Spinal cord (tissue), 10 donors: ENCODE results near the gene TSC22D2. TPM values are rescaled to one million over a fixed set of nuclear protein-coding genes. Genes with fewer than 3 reads are reported as not detected.

ENCODE experiments used
- DNase-seq, 6 donors: peaks; one replicate each; pipeline versions ENCODE4 v3.0.0 to v3.0.0-alpha.2; 2013 to 2015; ENCODE audit warnings: low spot score in 6 of 6, low read depth in 4 of 6
- H3K27ac ChIP-seq: one replicate; pipeline ENCODE4 v1.5.1; 2013; ENCODE audit warnings: low read depth, low read length, control low read depth
- H3K27me3 ChIP-seq: one replicate; pipeline ENCODE4 v1.6.1; 2013; ENCODE audit warnings: low read length; ENCODE audit not compliant: control insufficient read depth, insufficient read depth
- H3K36me3 ChIP-seq: one replicate; pipeline ENCODE4 v1.6.1; 2013; ENCODE audit warnings: low read length; ENCODE audit not compliant: control insufficient read depth, insufficient read depth
- H3K4me1 ChIP-seq: one replicate; pipeline ENCODE4 v1.6.1; 2013; ENCODE audit warnings: low read length; ENCODE audit not compliant: control insufficient read depth, insufficient read depth
- H3K4me3 ChIP-seq: one replicate; pipeline ENCODE4 v1.5.1; 2013; ENCODE audit warnings: low read depth, low read length, control low read depth
- H3K9me3 ChIP-seq: one replicate; pipeline ENCODE4 v1.6.1; 2013; ENCODE audit warnings: low read length; ENCODE audit not compliant: control insufficient read depth, insufficient read depth
- WGBS: methylation state at CpG from one replicate; pipeline ENCODE4 v1.1.5; 2013; ENCODE audit warnings: missing lambda C conversion rate; ENCODE audit not compliant: insufficient coverage; 5-methylcytosine and 5-hydroxymethylcytosine counted together
- polyA plus RNA-seq, 2 donors: library from polyadenylated mRNA; unstranded; fragments of 120-200 nt; gene quantifications; one replicate each; pipeline ENCODE4 v1.2.1, GENCODE V29; 2013; ENCODE audit not compliant: insufficient read length in 2 of 2
- total RNA-seq, 2 donors: library from RNA; depleted of rRNA in 1 of 2; stranded (reverse); fragments of 120-200 nt in 1 of 2; fragments of >200 nt in 1 of 2; gene quantifications; one replicate each; pipeline versions ENCODE4 v1.2.3 to v1.2.4, GENCODE V29; 2013 to 2014
- donor health status: healthy.

The TSC22D2 gene
- total and polyA plus RNA-seq, 4 donors, result 16.8 to 35.5 (median 34.5) TPM

DNA sequence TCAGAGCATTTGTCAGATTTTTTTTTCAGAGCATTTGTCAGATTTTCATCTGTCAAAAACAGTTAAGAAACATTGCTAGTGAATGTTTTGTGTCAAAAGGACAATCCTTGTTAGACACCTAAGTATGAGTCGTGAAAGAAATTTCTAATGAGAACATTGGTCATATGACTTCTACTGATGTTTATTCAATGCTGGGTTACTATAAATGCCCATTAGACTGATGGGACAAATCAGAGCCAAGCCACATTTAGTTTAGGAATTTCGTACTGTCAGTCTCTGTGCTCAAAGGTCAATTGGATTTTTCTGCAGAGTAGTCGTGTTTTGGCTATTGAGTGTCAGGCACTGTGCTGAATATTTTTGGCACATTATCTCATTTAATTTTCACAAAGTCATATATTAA is 31.6 kb downstream of the TSC22D2 start:
- Histone ChIP-seq H3K4me1 (no peaks in the 10 kb centered on the region), H3K9me3 (no peaks in the 10 kb centered on the region), H3K4me3 (no peak overlapping the region), H3K36me3 (no peaks in the 10 kb centered on the region), H3K27ac (no peak overlapping the region), H3K27me3 (no peaks in the 10 kb centered on the region)
- no peak for DNase-seq
- WGBS, result 80% methylated on average over 1 of the region's 3 CpGs

DNA sequence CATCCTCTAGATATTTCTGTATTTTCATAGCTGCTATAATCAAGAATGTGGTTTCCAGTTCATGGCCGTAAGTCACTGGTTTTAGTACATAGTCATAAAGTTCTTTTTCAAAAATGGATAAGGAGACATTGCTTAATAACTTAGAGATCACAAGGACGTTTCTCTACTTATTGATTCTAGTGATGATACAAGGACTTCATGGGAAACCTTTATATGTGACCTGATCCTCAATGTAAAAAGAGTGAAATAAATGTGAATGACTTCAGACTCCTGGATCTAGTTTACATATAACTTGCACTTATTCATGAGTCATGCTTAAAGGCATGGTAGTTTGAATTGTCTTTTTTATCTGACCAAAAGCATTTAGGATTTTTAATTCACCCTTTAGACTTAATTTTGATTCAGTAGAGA is 35.2 kb downstream of the TSC22D2 start:
- H3K9me3 ChIP-seq, result no peaks in the 10 kb centered on the region
- no peaks in the 10 kb centered on the region for H3K36me3 ChIP-seq
- H3K27ac ChIP-seq, result no peak overlapping the region
- H3K4me3 ChIP-seq, result no peak overlapping the region
- no peaks in the 10 kb centered on the region for H3K27me3 ChIP-seq
- H3K4me1 ChIP-seq, result no peaks in the 10 kb centered on the region
- no peak for DNase-seq
- WGBS, result no CpG with 5 or more reads among the region's 2 CpGs

DNA sequence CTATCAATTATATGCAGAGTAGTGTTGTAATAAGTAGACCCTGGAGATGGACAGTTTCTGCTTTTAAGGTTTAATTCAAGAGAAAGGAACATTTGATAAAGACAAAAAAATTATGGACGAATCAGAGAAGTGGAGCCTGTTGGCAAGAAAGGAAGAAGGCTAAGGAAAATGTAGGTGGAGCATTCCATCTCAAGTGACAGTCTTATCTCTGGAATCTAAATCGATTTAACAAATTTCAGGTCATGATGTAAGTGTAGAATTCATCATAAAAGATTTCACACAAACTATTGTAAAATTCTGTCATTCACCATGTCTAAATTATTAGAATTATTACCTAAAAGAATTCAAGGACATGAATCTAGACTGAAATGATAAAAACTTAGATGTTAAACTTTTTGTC is 36.3 kb downstream of the TSC22D2 start:
- no peak for DNase-seq
- Histone ChIP-seq H3K4me3 (no peak overlapping the region), H3K36me3 (no peaks in the 10 kb centered on the region), H3K27me3 (no peaks in the 10 kb centered on the region), H3K4me1 (no peaks in the 10 kb centered on the region), H3K27ac (no peak overlapping the region), H3K9me3 (no peaks in the 10 kb centered on the region)
- WGBS, result 80% methylated on average over 1 of the region's 2 CpGs

DNA sequence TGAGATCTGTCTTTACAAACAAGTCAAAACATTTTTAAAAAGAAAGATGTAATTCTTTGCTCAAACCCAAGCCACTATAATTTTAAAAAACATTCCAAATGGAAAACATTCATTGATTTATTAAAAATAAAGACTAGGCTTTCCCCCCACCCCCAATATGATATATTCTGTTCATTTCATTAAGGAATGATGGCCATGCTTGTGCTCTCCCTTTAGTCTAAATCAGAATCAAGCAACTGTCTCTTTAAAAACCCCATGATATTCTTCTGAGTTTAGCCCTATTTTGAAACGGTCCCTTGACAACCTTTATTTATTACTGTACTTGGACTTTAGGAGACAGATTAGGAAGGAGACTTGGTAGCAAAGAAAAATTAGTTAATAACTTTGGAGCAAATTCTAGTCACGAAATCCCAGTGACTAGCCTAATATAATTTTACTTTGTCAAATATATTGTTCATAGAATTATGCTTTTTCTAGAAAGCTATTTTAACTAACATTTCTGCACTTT is 38.4 kb downstream of the TSC22D2 start:
- WGBS, result no CpG with 5 or more reads among the region's 2 CpGs
- H3K27me3 ChIP-seq, result no peaks in the 10 kb centered on the region
- H3K4me3 ChIP-seq, result no peak overlapping the region
- no peaks in the 10 kb centered on the region for H3K4me1 ChIP-seq
- no peak for DNase-seq
- H3K27ac ChIP-seq, result no peak overlapping the region
- H3K36me3 ChIP-seq, result no peaks in the 10 kb centered on the region
- no peaks in the 10 kb centered on the region for H3K9me3 ChIP-seq

DNA sequence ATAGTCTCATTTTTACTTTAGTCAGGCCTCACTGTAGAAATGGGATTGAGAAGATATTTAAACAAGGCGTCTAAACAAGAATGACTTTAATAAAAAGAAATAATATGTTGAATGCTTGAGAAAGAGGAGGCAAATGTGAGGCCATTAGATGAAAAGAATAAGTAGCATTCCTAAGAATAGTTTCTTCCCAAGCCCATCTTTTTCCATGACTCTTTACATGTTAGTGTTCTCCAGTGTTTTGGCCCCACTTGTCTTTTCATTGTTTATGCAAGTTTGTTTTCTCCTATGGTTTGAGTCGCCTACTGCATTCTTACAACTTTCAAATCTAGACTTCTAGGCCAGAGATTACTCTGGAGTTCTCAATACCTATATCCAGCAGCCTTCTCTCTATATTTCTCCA is 39.0 kb downstream of the TSC22D2 start:
- H3K27ac ChIP-seq, result no peak overlapping the region

DNA sequence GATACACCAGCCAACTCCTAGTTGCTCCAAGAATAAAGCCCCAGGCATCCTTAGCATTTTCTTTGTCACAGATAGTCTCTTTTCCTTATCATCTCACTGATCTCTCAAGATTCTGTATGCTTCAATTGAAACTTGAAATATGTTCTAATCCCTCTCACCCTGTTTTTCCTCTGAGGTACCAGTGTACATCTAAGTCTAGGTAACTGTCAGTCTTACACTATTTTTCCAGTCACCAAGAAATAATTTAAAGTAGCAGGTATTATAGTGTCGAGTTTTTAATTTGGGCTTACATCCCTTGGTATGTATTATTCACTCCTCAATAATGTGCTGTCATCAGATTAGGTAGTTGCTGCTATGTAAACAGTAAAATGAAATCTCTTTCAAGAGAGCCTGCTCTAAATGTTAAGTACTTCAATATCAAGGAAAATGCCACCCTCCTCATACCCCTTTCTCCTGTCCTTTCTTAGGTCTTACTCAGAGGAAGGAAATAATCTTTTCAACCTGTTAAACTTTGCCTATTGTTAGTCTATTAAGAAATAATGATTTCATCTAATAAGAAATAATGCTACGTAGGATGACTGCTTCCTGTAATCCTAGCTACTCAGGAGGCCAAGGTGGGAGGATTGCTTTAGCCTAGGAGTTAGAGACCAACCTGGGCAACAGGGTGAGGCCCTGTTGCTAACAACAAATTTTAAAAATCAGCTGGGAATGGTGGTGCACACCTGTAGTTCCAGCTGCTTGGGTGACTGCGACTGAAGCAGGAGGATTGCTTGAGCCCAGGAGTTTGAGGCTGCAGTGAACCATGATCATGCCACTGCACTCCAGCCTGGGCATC is 39.8 kb downstream of the TSC22D2 start:
- WGBS, result 100% methylated on average over 1 of the region's 3 CpGs
- Histone ChIP-seq H3K27ac (no peak overlapping the region), H3K4me1 (no peaks in the 10 kb centered on the region), H3K27me3 (no peaks in the 10 kb centered on the region), H3K4me3 (no peak overlapping the region), H3K36me3 (no peaks in the 10 kb centered on the region), H3K9me3 (no peaks in the 10 kb centered on the region)
- no peak for DNase-seq

More for the DNA sequence above, 39.0 kb downstream of the TSC22D2 start:
- H3K36me3 ChIP-seq, result no peaks in the 10 kb centered on the region
- H3K27me3 ChIP-seq, result no peaks in the 10 kb centered on the region
- H3K9me3 ChIP-seq, result no peaks in the 10 kb centered on the region
- H3K4me1 ChIP-seq, result no peaks in the 10 kb centered on the region
- WGBS, result 92% methylated on average over 1 of the region's 2 CpGs
- H3K4me3 ChIP-seq, result no peak overlapping the region
- no peak for DNase-seq

DNA sequence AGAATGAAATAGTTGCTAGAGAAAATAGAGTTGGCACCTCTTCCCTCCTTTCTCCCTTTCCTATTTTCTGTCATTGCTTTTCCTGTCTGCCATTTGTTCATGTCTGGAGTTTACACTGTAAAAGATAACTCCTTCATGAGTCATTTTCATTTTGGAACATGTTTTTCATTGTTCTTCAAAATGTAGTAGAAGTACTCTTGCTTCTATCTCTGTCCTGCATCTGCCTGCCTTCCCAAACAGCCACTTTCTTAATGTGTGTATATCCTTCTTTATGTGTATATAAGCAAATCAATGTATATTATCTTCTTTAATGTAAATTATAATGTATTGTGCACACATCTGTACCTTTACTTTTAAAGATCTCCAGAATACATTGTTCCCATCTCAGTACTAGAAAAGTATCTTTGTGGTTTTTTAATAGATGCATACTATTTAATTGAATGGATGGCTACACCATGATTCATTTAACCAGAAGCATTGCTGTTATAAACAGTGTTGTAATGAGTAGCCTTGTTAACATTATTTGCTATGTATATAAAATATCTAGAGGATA is 41.1 kb downstream of the TSC22D2 start:
- H3K9me3 ChIP-seq, result no peaks in the 10 kb centered on the region
- H3K27ac ChIP-seq, result no peak overlapping the region
- DNase-seq, result no peak
- no peaks in the 10 kb centered on the region for H3K27me3 ChIP-seq
- H3K36me3 ChIP-seq, result no peaks in the 10 kb centered on the region
- no peaks in the 10 kb centered on the region for H3K4me1 ChIP-seq
- no peak overlapping the region for H3K4me3 ChIP-seq

DNA sequence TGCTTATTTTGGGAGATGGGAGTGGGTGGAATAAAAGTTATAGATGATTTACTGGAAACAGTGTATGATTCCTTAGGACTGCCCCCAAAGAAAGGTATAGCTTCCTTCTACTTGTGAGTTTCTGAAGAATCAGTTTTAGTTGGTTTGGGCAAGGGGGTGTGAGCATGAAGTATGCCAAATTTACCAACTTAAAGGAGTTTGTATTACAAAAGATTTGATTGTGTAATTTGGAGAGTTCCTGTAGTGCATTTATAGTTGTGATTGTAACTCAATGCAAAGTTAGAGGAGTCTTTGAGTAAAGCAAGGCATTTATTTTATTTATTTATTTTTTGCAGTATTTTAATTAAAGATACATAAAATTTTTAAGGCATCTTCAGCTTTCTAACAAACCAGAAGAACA is 42.8 kb downstream of the TSC22D2 start:
- Histone ChIP-seq H3K4me1 (no peaks in the 10 kb centered on the region), H3K27me3 (no peaks in the 10 kb centered on the region), H3K27ac (no peak overlapping the region), H3K36me3 (no peaks in the 10 kb centered on the region), H3K4me3 (no peak overlapping the region), H3K9me3 (no peaks in the 10 kb centered on the region)
- DNase-seq, result no peak

DNA sequence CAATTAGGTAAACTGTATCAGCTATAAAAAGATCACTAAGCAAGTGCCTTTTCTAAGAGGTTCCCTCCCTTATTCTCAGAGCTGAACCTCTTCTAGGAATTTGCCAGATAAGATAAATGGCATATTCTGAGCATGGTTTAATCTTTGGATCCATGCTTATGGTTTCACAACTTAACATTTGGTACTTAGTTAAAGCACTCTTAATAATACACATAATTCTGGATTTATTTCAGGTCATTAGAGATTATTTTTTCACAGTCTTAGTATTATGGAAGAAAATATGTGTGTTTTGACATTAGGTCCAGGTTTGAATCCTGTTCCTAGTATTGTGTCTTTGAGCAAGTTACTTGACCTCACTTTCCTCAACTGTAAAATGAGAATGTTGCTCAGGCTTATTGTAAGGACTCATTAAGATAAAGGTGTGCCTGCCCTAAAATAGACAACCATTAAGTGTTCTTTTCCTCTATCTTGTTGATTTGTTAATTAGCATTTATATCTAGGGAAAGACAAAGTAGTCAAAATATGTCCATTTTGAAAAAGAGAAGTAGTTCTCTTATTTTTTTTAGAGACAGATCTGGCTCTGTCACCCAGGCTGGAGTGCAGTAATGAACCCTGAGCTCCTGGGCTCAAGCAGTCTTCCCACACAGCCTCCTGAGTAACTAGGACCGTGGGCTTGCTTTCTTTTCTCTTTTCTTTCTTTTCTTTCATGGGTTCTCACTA is 43.4 kb downstream of the TSC22D2 start:
- H3K36me3 ChIP-seq, result no peaks in the 10 kb centered on the region
- no peak overlapping the region for H3K27ac ChIP-seq
- H3K4me1 ChIP-seq, result no peaks in the 10 kb centered on the region
- no peaks in the 10 kb centered on the region for H3K27me3 ChIP-seq
- DNase-seq, result no peak
- WGBS, result no CpG with 5 or more reads among the region's 1 CpG
- H3K9me3 ChIP-seq, result no peaks in the 10 kb centered on the region
- no peak overlapping the region for H3K4me3 ChIP-seq
